Trophoblast cell (in vitro differentiated cells and primary cell): ENCODE measurements around the gene NOCT.

Experiments
- DNase-seq, 2 donors: peaks; one replicate each; pipeline ENCODE4 v3.0.0-alpha.2; 2016
- H2AFZ ChIP-seq: 2 replicates; pipeline ENCODE4 v1.6.1; 2013; ENCODE audit warnings: low read length, moderate library complexity, mild to moderate bottlenecking; ENCODE audit not compliant: insufficient read depth, poor library complexity
- H2AK5ac ChIP-seq: 2 replicates; pipeline ENCODE4 v1.6.1; 2013; ENCODE audit warnings: mild to moderate bottlenecking, low read length
- H2BK120ac ChIP-seq: 2 replicates; pipeline ENCODE4 v1.6.1; 2013; ENCODE audit warnings: low read length, mild to moderate bottlenecking, moderate library complexity; ENCODE audit not compliant: insufficient read depth, poor library complexity
- H2BK12ac ChIP-seq: 2 replicates; pipeline ENCODE4 v1.6.1; 2013; ENCODE audit warnings: mild to moderate bottlenecking, low read length, moderate library complexity
- H2BK5ac ChIP-seq: 2 replicates; pipeline ENCODE4 v1.6.1; 2013; ENCODE audit warnings: low read length, low read depth, moderate library complexity, mild to moderate bottlenecking; ENCODE audit not compliant: poor library complexity
- H3K14ac ChIP-seq: 2 replicates; pipeline ENCODE4 v1.6.1; 2013; ENCODE audit warnings: mild to moderate bottlenecking, low read length
- H3K18ac ChIP-seq: 2 replicates; pipeline ENCODE4 v1.6.1; 2013; ENCODE audit warnings: mild to moderate bottlenecking, low read length
- H3K23ac ChIP-seq: 2 replicates; pipeline ENCODE4 v1.6.1; 2013; ENCODE audit warnings: low read length
- H3K27ac ChIP-seq: 2 replicates; pipeline ENCODE4 v1.5.1; 2013; ENCODE audit warnings: low read depth, mild to moderate bottlenecking, inconsistent platforms, low read length, moderate library complexity
- H3K27me3 ChIP-seq: 2 replicates; pipeline ENCODE4 v1.6.1; 2013; ENCODE audit warnings: inconsistent platforms, mild to moderate bottlenecking, low read length, moderate library complexity; ENCODE audit not compliant: insufficient read depth
- H3K36me3 ChIP-seq, 2 experiments: 1 replicate in 1 of 2; 2 replicates in 1 of 2; pipeline ENCODE4 v1.6.1; 2013; ENCODE audit warnings: low read length in 2 of 2, mild to moderate bottlenecking in 2 of 2, moderate library complexity in 1 of 2; ENCODE audit not compliant: insufficient read depth in 2 of 2, control insufficient read depth in 1 of 2
- H3K4ac ChIP-seq: 2 replicates; pipeline ENCODE4 v1.6.1; 2013; ENCODE audit warnings: low read depth, mild to moderate bottlenecking, low read length, moderate library complexity
- H3K4me1 ChIP-seq, 2 experiments: 1 replicate in 1 of 2; 2 replicates in 1 of 2; pipeline ENCODE4 v1.6.1; 2013; ENCODE audit warnings: low read length in 2 of 2, mild to moderate bottlenecking in 2 of 2, moderate library complexity in 1 of 2; ENCODE audit not compliant: insufficient read depth in 2 of 2, control insufficient read depth in 1 of 2
- H3K4me2 ChIP-seq: 2 replicates; pipeline ENCODE4 v1.6.1; 2013; ENCODE audit warnings: inconsistent platforms, mild to moderate bottlenecking, low read length, moderate library complexity
- H3K4me3 ChIP-seq: 2 replicates; pipeline ENCODE4 v1.5.1; 2013; ENCODE audit warnings: mild to moderate bottlenecking, low read depth, low read length, inconsistent platforms
- H3K79me1 ChIP-seq: one replicate; pipeline ENCODE4 v1.6.1; 2013; ENCODE audit warnings: low read length
- H3K79me2 ChIP-seq: 2 replicates; pipeline ENCODE4 v1.6.1; 2013; ENCODE audit warnings: low read length, mild to moderate bottlenecking; ENCODE audit not compliant: control insufficient read depth, insufficient read depth, poor library complexity
- H3K9ac ChIP-seq: 2 replicates; pipeline ENCODE4 v1.6.1; 2013; ENCODE audit warnings: mild to moderate bottlenecking, low read length
- H3K9me3 ChIP-seq: 2 replicates; pipeline ENCODE4 v1.6.1; 2013; ENCODE audit warnings: low read depth, mild to moderate bottlenecking, control low read depth, inconsistent platforms, low read length; ENCODE audit not compliant: insufficient read depth
- H4K12ac ChIP-seq: 2 replicates; pipeline ENCODE4 v1.6.1; 2013; ENCODE audit warnings: low read depth, mild to moderate bottlenecking, low read length, moderate library complexity
- H4K8ac ChIP-seq: 2 replicates; pipeline ENCODE4 v1.6.1; 2013; ENCODE audit warnings: low read depth, mild to moderate bottlenecking, low read length, moderate library complexity
- H4K91ac ChIP-seq: one replicate; pipeline ENCODE4 v1.6.1; 2013; ENCODE audit warnings: low read depth, mild to moderate bottlenecking, low read length, moderate library complexity
- WGBS: extraction: QIAGEN DNeasy Blood & Tissue Kit; methylation state at CpG from one replicate; pipeline ENCODE4 v1.1.7; 2013; ENCODE audit warnings: missing lambda C conversion rate; ENCODE audit not compliant: insufficient read length, insufficient coverage; ENCODE audit errors: extremely low coverage; 5-methylcytosine and 5-hydroxymethylcytosine counted together

Gene NOCT

DNA sequence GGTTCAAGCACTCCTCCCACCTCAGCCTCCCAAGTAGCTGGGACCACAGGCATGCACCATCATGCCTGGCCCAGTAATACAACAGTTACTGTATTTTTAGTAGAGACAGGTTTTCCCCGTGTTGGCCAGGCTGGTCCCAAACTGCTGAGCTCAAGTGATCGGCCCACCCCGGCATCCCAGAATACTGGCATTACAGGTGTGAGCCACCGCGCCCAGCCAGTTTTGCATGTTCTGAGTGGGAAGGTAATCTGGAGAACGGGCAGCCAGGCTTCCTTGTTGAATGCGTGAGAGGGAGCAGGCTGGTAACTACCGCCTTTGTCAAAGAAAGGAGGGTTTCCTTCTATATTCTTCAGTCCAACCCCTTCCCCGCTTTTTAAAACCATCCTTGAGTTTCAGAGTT is 9.1 kb downstream of the NOCT start:
- H4K12ac ChIP-seq = no peak overlapping the region
- peak; percentile 39 to 63 for DNase-seq
- H3K4ac ChIP-seq = peak overlapping the region; percentile 53
- no peak overlapping the region for H4K91ac ChIP-seq
- H2AK5ac ChIP-seq = no peak overlapping the region
- H3K4me3 ChIP-seq = no peak overlapping the region
- no peak overlapping the region for H3K18ac ChIP-seq
- no peaks in the 10 kb centered on the region for H3K79me1 ChIP-seq
- H3K4me1 ChIP-seq = peaks cover 9 to 16% of the 10 kb centered on the region in 2 experiments
- H3K23ac ChIP-seq = no peak overlapping the region
- H4K8ac ChIP-seq = no peak overlapping the region
- H3K36me3 ChIP-seq = peaks cover 7 to 8% of the 10 kb centered on the region in 2 experiments
- H3K79me2 ChIP-seq = peaks cover 27% of the 10 kb centered on the region
- no peak overlapping the region for H2BK5ac ChIP-seq
- H2BK12ac ChIP-seq = no peak overlapping the region
- no peaks in the 10 kb centered on the region for H3K27me3 ChIP-seq
- H3K9ac ChIP-seq = no peak overlapping the region
- no peak overlapping the region for H3K4me2 ChIP-seq
- no peak overlapping the region for H3K27ac ChIP-seq
- no peak overlapping the region for H3K14ac ChIP-seq
- H2BK120ac ChIP-seq = no peak overlapping the region
- no CpG with 5 or more reads among the region's 9 CpGs for WGBS
- no peaks in the 10 kb centered on the region for H3K9me3 ChIP-seq
- H2AFZ ChIP-seq = no peak overlapping the region

DNA sequence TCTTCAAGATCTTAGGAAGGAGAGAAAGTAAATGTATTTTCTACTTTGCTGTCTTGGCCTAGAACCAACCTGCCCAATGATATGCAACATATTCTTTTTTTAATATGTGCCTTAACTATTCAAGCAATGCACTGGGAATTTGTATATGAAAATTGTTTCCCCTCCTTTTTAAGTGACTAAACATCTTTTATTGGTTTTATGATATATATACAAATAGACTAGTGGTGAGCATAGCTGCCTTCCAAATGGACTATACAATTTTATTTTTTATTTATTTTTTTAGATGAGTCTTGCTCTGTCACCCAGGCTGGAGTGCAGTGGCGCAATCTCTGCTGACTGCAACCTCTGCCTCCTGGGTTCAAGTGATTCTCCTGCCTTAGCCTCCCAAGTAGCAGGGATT is 10.3 kb downstream of the NOCT start:
- Histone ChIP-seq H3K27ac (no peak overlapping the region), H4K91ac (no peak overlapping the region), H2BK12ac (no peak overlapping the region), H2AK5ac (no peak overlapping the region), H3K14ac (no peak overlapping the region), H3K18ac (no peak overlapping the region), H3K4ac (peak overlapping the region; percentile 27), H2AFZ (no peak overlapping the region), H3K4me2 (no peak overlapping the region), H3K79me2 (peaks cover 25% of the 10 kb centered on the region), H3K23ac (no peak overlapping the region), H3K4me1 (peaks cover 6 to 13% of the 10 kb centered on the region in 2 experiments), H3K79me1 (no peaks in the 10 kb centered on the region), H4K8ac (no peak overlapping the region), H3K9me3 (no peaks in the 10 kb centered on the region), H3K36me3 (peaks cover 4 to 7% of the 10 kb centered on the region in 2 experiments), H2BK120ac (no peak overlapping the region), H3K4me3 (no peak overlapping the region), H4K12ac (no peak overlapping the region), H3K9ac (no peak overlapping the region), H2BK5ac (no peak overlapping the region), H3K27me3 (no peaks in the 10 kb centered on the region)
- no CpG with 5 or more reads among the region's 1 CpG for WGBS
- no peak for DNase-seq

DNA sequence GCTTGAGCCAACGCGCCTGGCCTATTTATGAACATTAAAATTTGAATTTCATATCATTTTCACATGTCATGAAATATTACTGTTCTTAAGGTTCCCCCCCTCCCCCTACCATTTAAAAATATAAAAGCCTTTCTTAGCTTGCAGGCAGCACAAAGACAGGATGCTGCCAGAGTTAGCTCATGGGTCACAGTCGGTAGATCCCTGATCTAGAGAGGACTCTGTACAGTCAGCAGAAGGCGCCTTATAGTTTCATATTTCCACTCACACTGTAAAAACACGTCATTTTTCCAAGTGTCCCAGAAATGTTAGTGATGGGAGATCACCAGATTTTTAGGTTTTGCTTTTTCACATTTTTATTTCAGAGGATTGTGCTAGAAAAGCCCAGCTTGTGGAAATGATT is 12.2 kb downstream of the NOCT start:
- H3K4me2 ChIP-seq = no peak overlapping the region
- no peaks in the 10 kb centered on the region for H3K79me1 ChIP-seq
- no peak overlapping the region for H4K12ac ChIP-seq
- no peak overlapping the region for H3K9ac ChIP-seq
- no CpG with 5 or more reads among the region's 5 CpGs for whole genome bisulfite sequencing
- no peak overlapping the region for H3K4ac ChIP-seq
- no peak overlapping the region for H3K23ac ChIP-seq
- no peak overlapping the region for H3K14ac ChIP-seq
- DNase-seq = no peak
- no peak overlapping the region for H4K91ac ChIP-seq
- no peaks in the 10 kb centered on the region for H3K9me3 ChIP-seq
- no peak overlapping the region for H2AFZ ChIP-seq
- no peak overlapping the region for H2BK120ac ChIP-seq
- H2BK12ac ChIP-seq = no peak overlapping the region
- H3K4me1 ChIP-seq = peaks cover 6 to 11% of the 10 kb centered on the region in 2 experiments
- no peak overlapping the region for H3K27ac ChIP-seq
- H3K4me3 ChIP-seq = no peak overlapping the region
- no peak overlapping the region for H3K18ac ChIP-seq
- no peak overlapping the region for H4K8ac ChIP-seq
- peaks cover 26% of the 10 kb centered on the region for H3K79me2 ChIP-seq
- H3K36me3 ChIP-seq = peaks cover 4 to 9% of the 10 kb centered on the region in 2 experiments
- H3K27me3 ChIP-seq = no peaks in the 10 kb centered on the region
- no peak overlapping the region for H2BK5ac ChIP-seq
- no peak overlapping the region for H2AK5ac ChIP-seq

DNA sequence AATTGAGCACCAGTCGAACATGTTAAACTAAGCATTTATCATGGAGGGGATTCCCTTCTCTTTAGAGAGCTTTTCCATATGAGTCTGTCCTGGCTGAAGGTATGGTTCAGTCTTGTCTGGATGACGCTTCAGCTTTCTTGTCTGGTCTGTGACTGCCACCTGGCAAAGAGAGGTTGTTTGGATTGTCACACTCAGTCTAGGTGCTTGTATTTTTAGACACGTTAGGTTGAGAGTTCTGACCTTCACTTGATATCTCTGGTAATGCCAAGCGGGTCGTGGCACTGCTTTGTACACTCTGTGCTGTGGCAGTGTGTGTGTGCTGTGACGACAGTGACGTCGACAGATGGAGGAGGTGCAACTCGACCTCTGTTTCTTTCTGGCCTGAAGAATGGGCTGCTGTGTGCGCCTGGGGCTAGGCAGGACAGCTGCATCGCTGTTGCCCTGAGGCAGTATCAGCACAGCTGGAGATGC is 12.6 kb downstream of the NOCT start:
- Histone ChIP-seq H2BK12ac (no peak overlapping the region), H3K79me2 (peaks cover 28% of the 10 kb centered on the region), H3K14ac (no peak overlapping the region), H4K12ac (no peak overlapping the region), H2BK120ac (no peak overlapping the region), H4K8ac (no peak overlapping the region), H3K18ac (peak overlapping the region; percentile 19), H3K4ac (peak overlapping the region; percentile 26), H3K4me3 (no peak overlapping the region), H2AFZ (no peak overlapping the region), H3K27me3 (no peaks in the 10 kb centered on the region), H2AK5ac (no peak overlapping the region), H4K91ac (no peak overlapping the region), H3K4me2 (no peak overlapping the region), H3K4me1 (peaks cover 6 to 11% of the 10 kb centered on the region in 2 experiments), H3K79me1 (no peaks in the 10 kb centered on the region), H2BK5ac (no peak overlapping the region), H3K23ac (no peak overlapping the region), H3K9me3 (no peaks in the 10 kb centered on the region), H3K9ac (no peak overlapping the region), H3K36me3 (peaks cover 4 to 9% of the 10 kb centered on the region in 2 experiments), H3K27ac (no peak overlapping the region)
- no CpG with 5 or more reads among the region's 11 CpGs for WGBS
- DNase-seq = peak; percentile 95 to 97
